H1 (cell line): ENCODE measurements around the gene TEX35. TPM values are rescaled to one million over a fixed set of nuclear protein-coding genes. Genes with fewer than 3 reads are reported as not detected.
A peak's percentile ranks its signal among the peaks of the same experiment; 100 is the strongest.

Experiments
- CTCF ChIA-PET: fragments of 300-600 bp; sonication (Branson Sonifier 250); formaldehyde crosslinking; loops from one replicate; lab custom pipeline; 2021; ENCODE audit not compliant: partially characterized antibody; lab: Charles Lee
- POLR2A ChIA-PET: fragments of 300-600 bp; sonication (Branson Sonifier 250); formaldehyde crosslinking; loops from one replicate; lab custom pipeline; 2021; ENCODE audit warnings: inconsistent platforms; ENCODE audit not compliant: partially characterized antibody; lab: Charles Lee
- DNase-seq, 2 experiments: peaks; one replicate each; pipeline versions ENCODE4 v3.0.0 to v3.0.0-alpha.2; 2010 to 2022; ENCODE audit warnings: low spot score in 2 of 2, low read depth in 1 of 2, mixed read lengths in 1 of 2
- FAIRE-seq: peaks from 2 replicates; lab custom pipeline; 2011; peaks lifted over from hg19 to GRCh38; lab: Jason Lieb, UNC
- H2AFZ ChIP-seq: 2 replicates; pipeline ENCODE4 v1.8.1; 2012; ENCODE audit warnings: low read length, inconsistent platforms
- H2AK5ac ChIP-seq: 2 replicates; pipeline ENCODE4 v1.6.1; 2013; ENCODE audit warnings: low read depth, low read length
- H2BK120ac ChIP-seq: replicated peaks from 2 replicates; pipeline ENCODE3; 2013; ENCODE audit warnings: low read depth, low read length, inconsistent platforms
- H2BK12ac ChIP-seq: 2 replicates; pipeline ENCODE4 v1.6.1; 2013; ENCODE audit warnings: low read depth, low read length
- H2BK15ac ChIP-seq: 2 replicates; pipeline ENCODE4 v1.6.1; 2013; ENCODE audit warnings: low read length
- H2BK20ac ChIP-seq: 2 replicates; pipeline ENCODE4 v1.6.1; 2013; ENCODE audit warnings: low read length
- H2BK5ac ChIP-seq: 2 replicates; pipeline ENCODE4 v1.6.1; 2013; ENCODE audit warnings: low read depth, low read length
- H3K14ac ChIP-seq: 2 replicates; pipeline ENCODE4 v1.6.1; 2013; ENCODE audit warnings: inconsistent platforms; ENCODE audit not compliant: insufficient read length
- H3K18ac ChIP-seq: 2 replicates; pipeline ENCODE4 v1.6.1; 2013; ENCODE audit warnings: low read length; ENCODE audit errors: extremely low read depth
- H3K23ac ChIP-seq: 2 replicates; pipeline ENCODE4 v1.6.1; 2013; ENCODE audit warnings: inconsistent platforms; ENCODE audit not compliant: insufficient read length
- H3K23me2 ChIP-seq: 2 replicates; pipeline ENCODE4 v1.6.1; 2013; ENCODE audit warnings: low read depth, low read length
- H3K27ac ChIP-seq: 2 replicates; pipeline ENCODE4 v1.6.1; 2011; ENCODE audit warnings: low read depth, low read length, inconsistent platforms
- H3K27me3 ChIP-seq, 4 experiments: replicated peaks in 1 of 4; 1 replicate in 1 of 4; 2 replicates in 3 of 4; pipeline versions ENCODE4 v1.6.1 to v1.8.1; 2011 to 2013; ENCODE audit warnings: low read length in 3 of 4, mild to moderate bottlenecking in 3 of 4, inconsistent platforms in 2 of 4, mixed read lengths in 2 of 4, moderate library complexity in 1 of 4; ENCODE audit not compliant: control insufficient read depth in 3 of 4, insufficient read depth in 3 of 4; ENCODE audit errors: extremely low read depth in 1 of 4
- H3K36me3 ChIP-seq, 4 experiments: 2 replicates each; pipeline versions ENCODE4 v1.6.1 to v1.8.1; 2011 to 2013; ENCODE audit warnings: mild to moderate bottlenecking in 4 of 4, low read length in 3 of 4, moderate library complexity in 2 of 4, control low read depth in 1 of 4, inconsistent platforms in 1 of 4; ENCODE audit not compliant: insufficient read depth in 4 of 4, control insufficient read depth in 2 of 4
- H3K4ac ChIP-seq: replicated peaks from 2 replicates; pipeline ENCODE3; 2013; ENCODE audit warnings: low read length, low read depth, mixed read lengths, inconsistent platforms; ENCODE audit not compliant: insufficient read length
- H3K4me1 ChIP-seq, 4 experiments: replicated peaks in 1 of 4; 1 replicate in 1 of 4; 2 replicates in 3 of 4; pipeline versions ENCODE4 v1.6.1 to v1.8.1; 2011 to 2013; ENCODE audit warnings: low read length in 3 of 4, inconsistent platforms in 2 of 4, mixed read lengths in 1 of 4; ENCODE audit not compliant: insufficient read depth in 4 of 4, control insufficient read depth in 3 of 4
- H3K4me2 ChIP-seq, 2 experiments: 2 replicates each; pipeline versions ENCODE4 v1.6.1 to v1.8.1; 2011 to 2013; ENCODE audit warnings: low read depth in 2 of 2, low read length in 2 of 2, control low read depth in 1 of 2, inconsistent platforms in 1 of 2, mild to moderate bottlenecking in 1 of 2; ENCODE audit not compliant: insufficient read depth in 1 of 2
- H3K4me3 ChIP-seq, 4 experiments: fragments of 200-600, 300-600 bp in 1 of 4; sonication (generic), shearing (Covaris generic), sonication (Bioruptor Twin) in 1 of 4; 2 replicates each; pipeline versions ENCODE4 v1.5.1 to v1.8.1; 2011 to 2016; ENCODE audit warnings: low read length in 4 of 4, low read depth in 3 of 4, control low read depth in 2 of 4, inconsistent platforms in 2 of 4, mild to moderate bottlenecking in 2 of 4, mixed read lengths in 1 of 4, moderate library complexity in 1 of 4; ENCODE audit not compliant: insufficient read depth in 2 of 4; ENCODE audit errors: extremely low read depth in 1 of 4
- H3K56ac ChIP-seq: replicated peaks from 2 replicates; pipeline ENCODE3; 2013; ENCODE audit warnings: low read depth, mild to moderate bottlenecking, mixed read lengths, low read length, inconsistent platforms; ENCODE audit not compliant: insufficient read length
- H3K79me1 ChIP-seq: 2 replicates; pipeline ENCODE4 v1.6.1; 2013; ENCODE audit warnings: low read depth, low read length, control low read depth
- H3K79me2 ChIP-seq, 2 experiments: 2 replicates each; pipeline versions ENCODE4 v1.6.1 to v1.8.1; 2012 to 2013; ENCODE audit warnings: low read length in 2 of 2, mild to moderate bottlenecking in 2 of 2, inconsistent platforms in 1 of 2; ENCODE audit not compliant: insufficient read depth in 2 of 2, control insufficient read depth in 1 of 2
- H3K9ac ChIP-seq, 4 experiments: replicated peaks in 1 of 4; 1 replicate in 1 of 4; 2 replicates in 3 of 4; pipeline versions ENCODE4 v1.6.1 to v1.8.1; 2011 to 2013; ENCODE audit warnings: low read depth in 3 of 4, low read length in 3 of 4, control low read depth in 2 of 4, mild to moderate bottlenecking in 2 of 4, moderate library complexity in 2 of 4, inconsistent platforms in 1 of 4; ENCODE audit errors: extremely low read depth in 1 of 4
- H3K9me3 ChIP-seq, 2 experiments: 2 replicates each; pipeline versions ENCODE4 v1.6.1 to v1.8.1; 2012 to 2013; ENCODE audit warnings: mild to moderate bottlenecking in 2 of 2, moderate library complexity in 2 of 2, control low read depth in 1 of 2, inconsistent platforms in 1 of 2, low read depth in 1 of 2, low read length in 1 of 2, mixed read lengths in 1 of 2; ENCODE audit not compliant: insufficient read depth in 2 of 2
- H4K20me1 ChIP-seq, 2 experiments: replicated peaks in 1 of 2; 2 replicates each; pipeline versions ENCODE3 to v1.8.1; 2011 to 2013; ENCODE audit warnings: inconsistent platforms in 2 of 2, low read length in 2 of 2, mild to moderate bottlenecking in 1 of 2; ENCODE audit not compliant: insufficient read depth in 2 of 2, control insufficient read depth in 1 of 2
- H4K5ac ChIP-seq: 2 replicates; pipeline ENCODE4 v1.6.1; 2013; ENCODE audit warnings: low read length, low read depth, mixed read lengths, inconsistent platforms; ENCODE audit not compliant: insufficient read length
- H4K8ac ChIP-seq: 2 replicates; pipeline ENCODE4 v1.8.0; 2013; ENCODE audit warnings: mild to moderate bottlenecking, moderate library complexity, low read length, inconsistent platforms; ENCODE audit not compliant: insufficient read depth; ENCODE audit errors: extremely low read depth
- H4K91ac ChIP-seq: replicated peaks from 2 replicates; pipeline ENCODE3; 2013; ENCODE audit warnings: low read length, mixed read lengths, inconsistent platforms; ENCODE audit not compliant: insufficient read length
- CHD1 ChIP-seq: IDR thresholded peaks from 2 replicates; pipeline ENCODE4 v1.6.1; 2012; ENCODE audit warnings: low read depth, low read length, improper control_type of control experiment
- EP300 ChIP-seq, 2 experiments: IDR thresholded peaks; 1 replicate in 1 of 2; 2 replicates in 1 of 2; pipeline ENCODE4 v1.6.1; 2011 to 2012; ENCODE audit warnings: low read depth in 2 of 2, low read length in 2 of 2, mild to moderate bottlenecking in 2 of 2, borderline replicate concordance in 1 of 2, inconsistent platforms in 1 of 2, moderate library complexity in 1 of 2
- NANOG ChIP-seq: IDR thresholded peaks from 2 replicates; pipeline ENCODE4 v1.6.1; 2011; ENCODE audit warnings: low read length, low read depth, mild to moderate bottlenecking, inconsistent platforms; ENCODE audit not compliant: insufficient read depth, poor library complexity, severe bottlenecking
- PHF8 ChIP-seq: fragments of 200-600 bp; sonication (generic); conservative IDR thresholded peaks from 2 replicates; pipeline ENCODE4 v1.7.1; 2012; ENCODE audit warnings: low read depth, mild to moderate bottlenecking, inconsistent platforms, low read length, moderate library complexity
- TAF1 ChIP-seq: IDR thresholded peaks from 2 replicates; pipeline ENCODE4 v1.6.1; 2011; ENCODE audit warnings: mild to moderate bottlenecking, low read depth, low read length
- whole genome bisulfite sequencing, 2 experiments: shearing (Covaris generic) in 1 of 2; methylation state at CpG; one replicate each; pipeline versions ENCODE4 v1.1.6 to v1.1.7; 2013 to 2015; ENCODE audit warnings: low lambda C conversion rate in 2 of 2, mixed read lengths in 2 of 2, inconsistent platforms in 1 of 2, low coverage in 1 of 2, missing lambda C conversion rate in 1 of 2; ENCODE audit not compliant: insufficient replicate concordance in 2 of 2, insufficient coverage in 1 of 2, insufficient read length in 1 of 2; ENCODE audit errors: extremely low coverage in 1 of 2, missing lambda C conversion rate in 1 of 2; 5-methylcytosine and 5-hydroxymethylcytosine counted together
- polyA plus RNA-seq, 7 experiments: library from polyadenylated mRNA; depleted of rRNA in 3 of 7; stranded (reverse) in 5 of 7; unstranded in 2 of 7; fragments of >200 nt in 5 of 7; fragments of 200-250 nt in 2 of 7; gene quantifications; 1 replicate in 5 of 7; 2 replicates in 1 of 7; 4 replicates in 1 of 7; pipeline versions ENCODE4 v1.2.1 to v1.2.3, GENCODE V29; 2011 to 2013; ENCODE audit warnings: missing spikeins in 2 of 7, mixed read lengths in 2 of 7
- total RNA-seq: library from RNA; stranded (reverse); fragmentation: NEBNext Ultra II Directional; extraction: Animal tissue kit (Norgen Biotek cat#: 25700); gene quantifications from 2 replicates; pipeline ENCODE4 v1.2.1, GENCODE V29; 2021

TEX35 gene
- total and polyA plus RNA-seq, 2 of the 8 experiments (the other 6 are each of a cell fraction or from before 2014, with no cell fraction given), result 0.03 TPM; not detected in 1

DNA sequence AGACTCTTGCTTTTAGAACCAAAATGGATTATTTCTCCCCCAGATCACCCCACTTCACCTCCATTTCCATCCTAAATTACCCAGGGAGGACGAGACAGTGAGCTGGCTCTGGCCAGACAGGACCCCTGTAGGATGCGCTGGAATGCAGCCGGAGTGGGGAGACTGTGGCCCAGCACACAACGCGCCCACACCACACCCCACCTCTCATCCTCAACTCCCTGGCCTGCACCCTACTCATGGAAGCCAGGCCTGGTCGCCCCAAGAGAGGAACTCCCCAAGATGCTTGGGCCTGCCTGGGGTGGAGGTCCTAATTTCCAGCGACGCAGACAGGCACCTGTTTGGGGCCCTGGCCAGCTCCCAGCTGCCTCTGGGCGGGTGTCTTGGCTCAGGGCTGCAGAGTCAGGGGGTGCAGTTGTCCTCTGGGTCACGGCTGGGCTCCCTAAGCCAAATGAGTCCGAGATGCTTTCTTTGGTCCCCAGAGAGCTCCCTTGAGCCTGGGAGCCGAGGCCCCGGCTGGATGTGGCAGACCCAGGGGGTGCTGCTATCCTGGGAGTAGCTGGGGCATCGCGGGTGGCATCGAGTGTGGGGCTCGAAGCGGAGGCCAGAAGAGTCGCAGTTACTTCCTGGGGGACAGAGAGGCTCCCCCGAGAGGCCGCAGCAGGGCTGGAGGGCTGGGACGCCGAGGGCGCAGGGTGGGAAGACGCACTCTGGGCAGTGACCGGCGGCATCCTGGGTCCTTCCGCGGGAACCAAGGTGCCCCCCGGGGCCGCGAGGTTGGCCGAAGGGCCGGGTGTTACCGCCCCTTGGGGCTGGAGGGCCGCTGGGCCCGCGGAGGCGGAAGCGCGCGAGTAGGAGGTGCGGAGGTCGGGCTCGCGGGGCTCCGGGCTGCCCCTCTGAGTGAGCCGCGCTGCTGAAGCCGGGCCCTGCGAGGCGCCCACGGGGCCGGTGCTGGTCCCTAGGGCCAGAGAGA lies 26.5 kb upstream of the TEX35 start:
- Histone ChIP-seq H3K79me1 (no peaks in the 10 kb centered on the region), H4K5ac (no peak overlapping the region), H2AFZ (no peak overlapping the region), H3K23me2 (no peaks in the 10 kb centered on the region), H3K4me1 (no peaks in the 10 kb centered on the region; a peak in 1 of 7 replicates), H3K79me2 (no peaks in the 10 kb centered on the region), H3K36me3 (no peaks in the 10 kb centered on the region), H3K23ac (no peak overlapping the region), H3K4me3 (peak overlapping the region in 1 of 4 experiments; percentile 33; a peak in 3 of 8 replicates), H3K56ac (no peak overlapping the region), H2BK5ac (no peak overlapping the region), H3K4ac (no peak overlapping the region), H2BK120ac (no peak overlapping the region), H2BK15ac (no peak overlapping the region), H3K9me3 (no peaks in the 10 kb centered on the region), H4K8ac (peak overlapping the region; percentile 69; the same call in 1 of the 2 replicates), H3K14ac (no peak overlapping the region), H2AK5ac (no peak overlapping the region), H3K9ac (no peak overlapping the region), H4K91ac (no peak overlapping the region), H4K20me1 (no peaks in the 10 kb centered on the region), H2BK20ac (no peak overlapping the region), H3K27ac (no peak overlapping the region), H3K18ac (no peak overlapping the region), H3K27me3 (no peaks in the 10 kb centered on the region), H3K4me2 (peak overlapping the region in 1 of 2 experiments; percentile 35; a peak in 2 of 4 replicates)
- CTCF ChIA-PET, result interaction anchor here (1.6 to 10.0 kb wide), 3 partner anchors 10 to 14 kb away, joined by 5 to 100 read pairs (median 6); no protein-coding TSS in a partner anchor
- POLR2A ChIA-PET, result interaction anchor here (1.1 kb wide), 1 partner anchor 8 kb away, joined by 3 read pairs; no protein-coding TSS in a partner anchor
- FAIRE-seq, result no peak
- 74% methylated on average over 51 of the region's 54 CpGs; no CpG with 5 or more reads in 1 of the 2 experiments for WGBS, 2 experiments
- peak in 1 of 2 experiments; percentile 54 for DNase-seq
- no peak for TF ChIP-seq NANOG
- TF ChIP-seq TAF1, result 0 out of 2 replicates have a peak, but pooled peaks have one; percentile 11
- no peak for TF ChIP-seq EP300 (IDR thresholded peaks at IDR 0.05; ENCODE audit: borderline replicate concordance in 1 of 2, low read depth in 2 of 2, low read length in 2 of 2)
- no peak for TF ChIP-seq PHF8
- TF ChIP-seq CHD1, result no peak
- TF ChIP-seq, all 59 proteins: peak for 1
- no peak overlapping the region for H2BK12ac ChIP-seq
